SK-N-SH treated with all-trans-retinoic acid at 6 μM for 48 hours (cell line): ENCODE measurements around the gene CTSF.

Source experiments
- ATAC-seq: fragments of 200-7000 bp; cut with Tn5 transposase; 3 replicates; pipeline ENCODE4 v1.9.1; 2020; ENCODE audit warnings: mild to moderate bottlenecking, moderate library complexity
- ARNTL ChIP-seq: fragments of 450-650 bp; formaldehyde crosslinking; IDR thresholded peaks from 2 replicates; pipeline ENCODE4 v1.5.0; 2020; ENCODE audit warnings: low read depth, mild to moderate bottlenecking, moderate library complexity, borderline replicate concordance
- BACH2 ChIP-seq: fragments of 250-450 bp; sonication (Bioruptor Pico); IDR thresholded peaks from 2 replicates; pipeline ENCODE4 v1.9.0; 2021; ENCODE audit warnings: mild to moderate bottlenecking, borderline replicate concordance
- CREB5 ChIP-seq: fragments of 250-450 bp; sonication (Bioruptor Pico); IDR thresholded peaks from 2 replicates; pipeline ENCODE4 v1.5.1; 2020; ENCODE audit warnings: low read depth, mild to moderate bottlenecking, moderate library complexity
- CSRNP3 ChIP-seq: fragments of 250-450 bp; sonication (Bioruptor Pico); IDR thresholded peaks from 2 replicates; pipeline ENCODE4 v1.5.1; 2021; ENCODE audit warnings: mild to moderate bottlenecking, moderate library complexity
- ISL1 ChIP-seq: fragments of 250-450 bp; sonication (Bioruptor Pico); IDR thresholded peaks from 2 replicates; pipeline ENCODE4 v2.1.2; 2022; ENCODE audit warnings: mild to moderate bottlenecking, moderate library complexity
- OSR1 ChIP-seq: fragments of 250-450 bp; sonication (Bioruptor Pico); IDR thresholded peaks from 2 replicates; pipeline ENCODE4 v1.8.0; 2022; ENCODE audit warnings: moderate library complexity, mild to moderate bottlenecking, inconsistent platforms
- RARB ChIP-seq: fragments of 250-450 bp; sonication (Bioruptor Pico); IDR thresholded peaks from 2 replicates; pipeline ENCODE4 v1.8.0; 2021; ENCODE audit warnings: mild to moderate bottlenecking, moderate library complexity
- TCF4 ChIP-seq: fragments of 250-450 bp; sonication (Bioruptor Pico); IDR thresholded peaks from 2 replicates; pipeline ENCODE4 v1.8.0; 2021; ENCODE audit warnings: mild to moderate bottlenecking, moderate library complexity, borderline replicate concordance
- ZC3H10 ChIP-seq: fragments of 250-450 bp; sonication (Bioruptor Pico); IDR thresholded peaks from 2 replicates; pipeline ENCODE4 v1.5.1; 2021; ENCODE audit warnings: mild to moderate bottlenecking, moderate library complexity
- ZFP3 ChIP-seq: fragments of 250-450 bp; sonication (Bioruptor Pico); IDR thresholded peaks from 2 replicates; pipeline ENCODE4 v1.5.0; 2020; ENCODE audit warnings: mild to moderate bottlenecking, moderate library complexity
- ZFP30 ChIP-seq: fragments of 450-650 bp; formaldehyde crosslinking; IDR thresholded peaks from 2 replicates; pipeline ENCODE4 v1.5.0; 2022; ENCODE audit warnings: mild to moderate bottlenecking, moderate library complexity
- ZNF565 ChIP-seq: fragments of 450-650 bp; formaldehyde crosslinking; conservative IDR thresholded peaks from 2 replicates; pipeline ENCODE4 v1.5.0; 2020; ENCODE audit warnings: low read depth, mild to moderate bottlenecking, moderate library complexity
- ZNF8 ChIP-seq: fragments of 450-650 bp; formaldehyde crosslinking; IDR thresholded peaks from 2 replicates; pipeline ENCODE4 v1.5.0; 2020; ENCODE audit warnings: mild to moderate bottlenecking, moderate library complexity
- TF ChIP-seq, protein P1 (sequence below): fragments of 250-450 bp; sonication (Bioruptor Pico); IDR thresholded peaks from 2 replicates; pipeline ENCODE4 v1.8.0; 2020; ENCODE audit warnings: mild to moderate bottlenecking, moderate library complexity, borderline replicate concordance
- TF ChIP-seq, protein P2 (sequence below): fragments of 250-450 bp; sonication (Bioruptor Pico); IDR thresholded peaks from 2 replicates; pipeline ENCODE4 v1.5.0; 2020; ENCODE audit warnings: mild to moderate bottlenecking, moderate library complexity

Gene CTSF

DNA sequence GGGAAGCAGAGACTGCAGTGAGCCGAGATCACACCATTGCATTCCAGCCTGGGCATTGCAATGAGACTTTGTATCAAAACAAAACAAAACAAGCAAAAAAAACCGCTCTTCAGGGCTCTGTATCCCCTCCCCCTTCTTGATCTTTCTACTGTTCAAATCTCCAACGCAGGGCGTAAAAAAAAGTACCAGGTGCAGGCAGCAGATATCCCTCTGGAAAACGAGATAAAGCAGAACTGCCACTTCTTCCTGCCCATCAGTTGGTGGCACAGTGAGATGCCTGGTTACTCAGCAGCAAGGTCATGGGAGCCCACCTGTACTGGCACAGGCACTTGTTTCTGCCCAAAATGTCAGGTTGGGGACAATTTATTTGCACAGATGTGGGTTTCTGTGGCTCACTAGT is 35.7 kb upstream of the CTSF start:
- ATAC-seq = no peak
- TF ChIP-seq RARB (CRISPR knock-in tag) = no peak
- TF ChIP-seq ZNF565 = no peak
- no peak for TF ChIP-seq ARNTL (CRISPR knock-in tag)
- TF ChIP-seq, protein P1, sequence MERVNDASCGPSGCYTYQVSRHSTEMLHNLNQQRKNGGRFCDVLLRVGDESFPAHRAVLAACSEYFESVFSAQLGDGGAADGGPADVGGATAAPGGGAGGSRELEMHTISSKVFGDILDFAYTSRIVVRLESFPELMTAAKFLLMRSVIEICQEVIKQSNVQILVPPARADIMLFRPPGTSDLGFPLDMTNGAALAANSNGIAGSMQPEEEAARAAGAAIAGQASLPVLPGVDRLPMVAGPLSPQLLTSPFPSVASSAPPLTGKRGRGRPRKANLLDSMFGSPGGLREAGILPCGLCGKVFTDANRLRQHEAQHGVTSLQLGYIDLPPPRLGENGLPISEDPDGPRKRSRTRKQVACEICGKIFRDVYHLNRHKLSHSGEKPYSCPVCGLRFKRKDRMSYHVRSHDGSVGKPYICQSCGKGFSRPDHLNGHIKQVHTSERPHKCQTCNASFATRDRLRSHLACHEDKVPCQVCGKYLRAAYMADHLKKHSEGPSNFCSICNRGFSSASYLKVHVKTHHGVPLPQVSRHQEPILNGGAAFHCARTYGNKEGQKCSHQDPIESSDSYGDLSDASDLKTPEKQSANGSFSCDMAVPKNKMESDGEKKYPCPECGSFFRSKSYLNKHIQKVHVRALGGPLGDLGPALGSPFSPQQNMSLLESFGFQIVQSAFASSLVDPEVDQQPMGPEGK (CRISPR knock-in tag) = no peak
- TF ChIP-seq CREB5 (CRISPR knock-in tag) = no peak
- TF ChIP-seq ISL1 (CRISPR knock-in tag) = no peak
- TF ChIP-seq, protein P2, sequence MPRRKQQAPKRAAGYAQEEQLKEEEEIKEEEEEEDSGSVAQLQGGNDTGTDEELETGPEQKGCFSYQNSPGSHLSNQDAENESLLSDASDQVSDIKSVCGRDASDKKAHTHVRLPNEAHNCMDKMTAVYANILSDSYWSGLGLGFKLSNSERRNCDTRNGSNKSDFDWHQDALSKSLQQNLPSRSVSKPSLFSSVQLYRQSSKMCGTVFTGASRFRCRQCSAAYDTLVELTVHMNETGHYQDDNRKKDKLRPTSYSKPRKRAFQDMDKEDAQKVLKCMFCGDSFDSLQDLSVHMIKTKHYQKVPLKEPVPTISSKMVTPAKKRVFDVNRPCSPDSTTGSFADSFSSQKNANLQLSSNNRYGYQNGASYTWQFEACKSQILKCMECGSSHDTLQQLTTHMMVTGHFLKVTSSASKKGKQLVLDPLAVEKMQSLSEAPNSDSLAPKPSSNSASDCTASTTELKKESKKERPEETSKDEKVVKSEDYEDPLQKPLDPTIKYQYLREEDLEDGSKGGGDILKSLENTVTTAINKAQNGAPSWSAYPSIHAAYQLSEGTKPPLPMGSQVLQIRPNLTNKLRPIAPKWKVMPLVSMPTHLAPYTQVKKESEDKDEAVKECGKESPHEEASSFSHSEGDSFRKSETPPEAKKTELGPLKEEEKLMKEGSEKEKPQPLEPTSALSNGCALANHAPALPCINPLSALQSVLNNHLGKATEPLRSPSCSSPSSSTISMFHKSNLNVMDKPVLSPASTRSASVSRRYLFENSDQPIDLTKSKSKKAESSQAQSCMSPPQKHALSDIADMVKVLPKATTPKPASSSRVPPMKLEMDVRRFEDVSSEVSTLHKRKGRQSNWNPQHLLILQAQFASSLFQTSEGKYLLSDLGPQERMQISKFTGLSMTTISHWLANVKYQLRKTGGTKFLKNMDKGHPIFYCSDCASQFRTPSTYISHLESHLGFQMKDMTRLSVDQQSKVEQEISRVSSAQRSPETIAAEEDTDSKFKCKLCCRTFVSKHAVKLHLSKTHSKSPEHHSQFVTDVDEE (CRISPR knock-in tag) = no peak
- TF ChIP-seq BACH2 (CRISPR knock-in tag) = no peak
- TF ChIP-seq ZFP3 (CRISPR knock-in tag) = no peak

GRCh38 chr11:66603072-66603471 is 34.7 kb upstream of the CTSF start:
- ATAC-seq = no peak
- TF ChIP-seq ZFP30 (CRISPR knock-in tag) (no peak), ARNTL (CRISPR knock-in tag) (no peak)

- ATAC-seq = no peak
- TF ChIP-seq ISL1 (CRISPR knock-in tag) (no peak), ZNF565 (no peak), ZFP30 (CRISPR knock-in tag) (no peak), TCF4 (CRISPR knock-in tag) (no peak), CREB5 (CRISPR knock-in tag) (no peak), RARB (CRISPR knock-in tag) (no peak), CSRNP3 (CRISPR knock-in tag) (no peak), ZFP3 (CRISPR knock-in tag) (no peak), ZC3H10 (CRISPR knock-in tag) (no peak)
- TF ChIP-seq, protein P2 (CRISPR knock-in tag) = no peak
These were observed 32.3 kb upstream of the CTSF start for GRCh38 chr11:66600631-66601233.

GRCh38 chr11:66600219-66600618 is 31.8 kb upstream of the CTSF start:
- no peak for ATAC-seq

More at GRCh38 chr11:66600219-66600618, 31.8 kb upstream of the CTSF start:
- TF ChIP-seq ZFP30 (CRISPR knock-in tag) (no peak), OSR1 (no peak), ZNF8 (CRISPR knock-in tag) (no peak)
